Hindlimb muscle (tissue), 1 donor: ENCODE measurements around the gene SDHB. TPM values are rescaled to one million over a fixed set of nuclear protein-coding genes. Genes with fewer than 3 reads are reported as not detected.

Experiments used
- DNase-seq: peaks from one replicate; pipeline ENCODE4 v3.0.0-alpha.2; 2013
- polyA plus RNA-seq: library from polyadenylated mRNA; unstranded; fragments of 120-200 nt; gene quantifications from one replicate; pipeline ENCODE4 v1.2.1, GENCODE V29; 2013; ENCODE audit not compliant: insufficient read length

Gene SDHB
- polyA plus RNA-seq, 1 donor, result 105 TPM

- no peak for DNase-seq
These were observed 8.0 kb downstream of the SDHB start for GRCh38 chr1:17045634-17046333.

DNA sequence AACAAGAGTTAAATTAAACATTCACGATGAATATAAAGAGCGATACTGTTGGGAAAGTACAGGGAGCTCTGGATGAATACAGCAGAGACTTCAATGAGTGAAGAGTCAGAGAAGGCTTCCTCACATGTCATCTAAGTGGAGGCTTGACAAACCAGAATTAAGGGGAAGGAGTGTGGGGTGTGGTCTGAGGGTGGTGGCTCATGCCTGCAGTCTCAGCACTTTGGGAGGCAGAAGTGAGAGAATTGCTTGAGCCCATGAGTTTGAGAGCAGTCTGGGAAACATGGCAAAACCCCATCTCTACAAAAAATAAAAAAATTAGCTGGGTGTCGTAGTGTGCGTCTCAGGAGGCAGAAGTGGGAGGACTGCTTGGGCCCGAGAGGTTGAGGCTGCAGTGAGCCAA is 8.7 kb downstream of the SDHB start:
- no peak for DNase-seq

DNA sequence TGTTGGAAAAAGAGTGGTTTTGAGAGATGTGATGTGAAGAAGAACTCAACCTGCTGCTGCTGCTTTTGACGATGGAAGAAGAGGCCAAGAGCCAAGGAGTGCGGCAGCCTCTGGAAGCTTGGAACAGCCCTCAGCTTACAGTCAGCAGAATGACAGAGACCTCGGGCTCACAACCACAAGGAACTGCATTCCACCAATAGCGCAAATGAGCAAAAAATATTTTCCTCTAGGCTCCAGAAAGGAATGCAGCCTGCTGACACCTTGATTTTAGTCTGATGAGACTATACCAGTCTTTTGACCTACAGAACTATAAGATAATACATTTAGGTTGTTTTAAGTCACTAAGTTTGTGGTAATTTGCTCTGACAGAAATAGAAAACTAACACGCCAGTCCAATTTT is 10.2 kb downstream of the SDHB start:
- no peak for DNase-seq

GRCh38 chr1:17040135-17040534 is 13.7 kb downstream of the SDHB start:
- no peak for DNase-seq

DNA sequence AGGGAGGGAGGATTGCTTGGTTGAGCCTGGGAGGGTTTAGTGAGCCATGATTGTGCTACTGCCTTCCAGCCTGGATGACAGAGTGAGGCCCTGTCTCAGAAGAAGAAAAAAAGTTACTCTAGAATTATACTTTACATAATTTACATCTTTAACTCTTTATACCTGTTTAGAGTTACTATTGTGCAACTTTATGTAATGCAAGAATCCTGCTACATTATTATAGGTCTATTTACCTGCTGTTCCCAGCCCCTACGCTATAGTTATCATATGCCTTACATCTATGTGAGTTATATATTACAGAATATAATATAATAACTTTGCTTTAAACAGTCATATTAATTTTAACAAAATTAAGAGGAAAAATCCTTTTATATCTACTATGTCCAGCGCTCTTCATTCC is 14.3 kb downstream of the SDHB start:
- DNase-seq, result no peak

GRCh38 chr1:17033481-17033880 is 20.4 kb downstream of the SDHB start:
- no peak for DNase-seq

GRCh38 chr1:17032741-17033140 is 21.1 kb downstream of the SDHB start:
- DNase-seq, result no peak

DNA sequence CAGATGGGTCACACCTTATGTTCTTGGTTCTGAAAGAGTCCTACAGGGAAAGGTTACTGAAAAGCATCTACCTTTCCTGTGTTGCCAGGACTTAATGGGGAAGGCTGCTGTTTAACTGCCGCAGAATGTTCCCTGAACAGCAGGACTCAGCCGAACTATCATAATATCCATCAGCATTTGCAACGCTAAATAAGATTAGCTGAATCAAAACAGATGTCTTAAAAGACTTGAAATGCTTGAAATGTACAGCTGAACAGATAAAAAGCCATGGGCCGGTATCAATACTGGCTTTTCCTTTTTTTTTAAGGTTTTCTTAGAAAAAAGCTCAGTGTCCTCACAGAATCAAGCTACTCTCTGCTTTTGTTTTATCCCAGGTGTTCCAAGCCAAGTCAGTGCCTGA is 22.4 kb downstream of the SDHB start:
- DNase-seq, result no peak

DNA sequence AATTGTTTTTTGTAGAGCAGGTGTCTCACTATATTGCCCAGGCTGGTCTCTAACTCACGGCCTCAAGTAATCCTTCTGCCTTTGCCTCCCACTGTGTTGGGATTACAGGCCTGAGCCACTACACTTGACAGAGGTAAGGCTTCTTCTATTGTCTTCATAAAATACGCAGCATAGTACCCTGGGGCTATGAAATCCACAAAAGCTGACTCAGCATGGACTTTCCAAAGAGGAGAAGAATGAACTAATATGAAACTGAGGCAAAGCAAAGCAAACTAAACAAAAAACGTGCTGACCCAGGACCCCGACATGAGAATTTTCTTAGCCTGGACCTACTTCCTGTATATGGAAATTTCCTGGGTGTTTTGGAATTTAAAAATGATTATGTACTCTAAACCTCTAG is 23.6 kb downstream of the SDHB start:
- no peak for DNase-seq

GRCh38 chr1:17028662-17029188 is 25.1 kb downstream of the SDHB start:
- no peak for DNase-seq

DNA sequence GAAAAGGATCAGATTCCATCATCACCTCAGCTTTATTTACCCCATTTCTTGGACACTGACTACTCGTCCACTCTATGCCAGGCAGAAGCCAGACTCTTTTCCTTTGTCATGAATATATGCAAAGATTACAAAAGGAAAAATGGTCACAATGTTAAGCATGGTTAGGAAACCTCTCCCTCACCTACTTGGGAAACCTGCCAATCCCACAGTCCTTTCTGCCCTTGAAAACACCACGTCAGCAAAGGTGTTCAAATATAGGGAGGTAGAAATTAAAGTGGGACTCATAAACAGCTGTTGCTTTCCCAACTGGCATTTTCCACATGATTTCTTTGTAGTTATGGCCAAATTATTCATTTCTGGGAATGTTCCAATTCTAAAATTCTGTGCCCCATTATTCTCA is 25.9 kb downstream of the SDHB start:
- DNase-seq, result no peak

DNA sequence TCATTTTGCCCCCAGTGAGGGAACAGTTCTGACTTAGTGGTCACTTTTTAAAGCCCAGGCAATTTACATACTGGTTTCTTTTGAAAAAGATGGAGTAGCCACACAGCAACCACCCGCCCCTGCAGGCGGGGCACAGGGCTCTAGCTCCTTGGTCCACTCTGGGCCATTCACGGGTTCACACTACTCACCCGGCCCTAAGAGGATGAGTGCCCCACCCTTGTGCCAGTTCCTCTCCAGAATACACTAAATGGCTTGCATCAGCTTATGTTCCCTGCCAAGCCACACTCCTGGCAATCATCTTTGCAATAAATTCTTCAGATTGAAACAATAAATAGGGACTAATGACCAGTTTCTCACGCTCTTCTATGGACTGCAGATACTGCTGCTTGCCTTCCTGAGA is 26.4 kb downstream of the SDHB start:
- no peak for DNase-seq

- DNase-seq, result no peak
These were observed 29.1 kb downstream of the SDHB start for GRCh38 chr1:17024721-17025120.

GRCh38 chr1:17023573-17023972 is 30.3 kb downstream of the SDHB start:
- DNase-seq, result no peak

- no peak for DNase-seq
These were observed 30.7 kb downstream of the SDHB start for GRCh38 chr1:17023102-17023501.

GRCh38 chr1:17021896-17022295 is 31.9 kb downstream of the SDHB start:
- no peak for DNase-seq

- no peak for DNase-seq
These were observed 33.3 kb downstream of the SDHB start for GRCh38 chr1:17020502-17020901.

DNA sequence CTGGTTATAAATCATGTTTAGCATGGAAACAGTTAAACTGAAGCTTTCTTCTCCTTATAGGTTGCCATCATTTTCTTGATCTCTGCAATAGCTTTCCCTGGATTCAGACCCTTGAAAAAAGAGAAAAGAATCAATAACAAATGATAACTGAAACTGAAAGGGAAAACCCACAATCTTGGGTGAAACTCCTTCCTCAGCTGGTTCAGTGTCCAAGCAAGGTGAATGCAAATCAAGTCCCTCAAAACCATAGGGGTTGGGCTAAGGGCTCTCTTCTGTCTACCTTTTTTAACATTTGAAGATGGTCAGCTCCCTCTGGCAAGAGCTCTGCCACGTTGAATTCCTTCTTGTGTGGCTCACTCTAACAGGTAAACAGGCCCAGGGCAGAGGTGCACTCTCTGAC is 35.0 kb downstream of the SDHB start:
- DNase-seq, result no peak

DNA sequence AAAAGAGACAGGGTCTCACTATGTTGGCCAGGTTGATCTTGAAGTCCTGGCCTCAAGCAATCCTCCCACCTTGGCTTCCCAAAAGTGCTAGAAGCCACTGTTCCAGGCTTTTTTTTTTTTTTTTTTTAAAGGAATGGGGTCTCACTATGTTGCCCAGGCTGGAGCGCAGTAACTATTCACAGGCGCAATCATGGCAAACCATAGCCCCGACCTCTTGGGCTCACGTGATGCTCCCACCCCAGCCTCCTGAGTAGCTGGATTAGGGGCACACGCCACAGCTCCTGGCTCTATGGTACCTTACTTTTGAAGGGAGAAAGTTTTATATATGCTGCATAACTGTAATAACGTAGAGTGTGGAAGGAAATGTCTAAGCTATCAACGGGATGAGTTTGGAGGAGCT is 36.4 kb downstream of the SDHB start:
- no peak for DNase-seq

- no peak for DNase-seq
These were observed 37.5 kb downstream of the SDHB start for GRCh38 chr1:17016317-17016661.

GRCh38 chr1:17014671-17015567 is 38.9 kb downstream of the SDHB start:
- no peak for DNase-seq

GRCh38 chr1:17013491-17014320 is 40.1 kb downstream of the SDHB start:
- no peak for DNase-seq
